ENCODE results near the gene CPEB1.

Gene CPEB1

DNA sequence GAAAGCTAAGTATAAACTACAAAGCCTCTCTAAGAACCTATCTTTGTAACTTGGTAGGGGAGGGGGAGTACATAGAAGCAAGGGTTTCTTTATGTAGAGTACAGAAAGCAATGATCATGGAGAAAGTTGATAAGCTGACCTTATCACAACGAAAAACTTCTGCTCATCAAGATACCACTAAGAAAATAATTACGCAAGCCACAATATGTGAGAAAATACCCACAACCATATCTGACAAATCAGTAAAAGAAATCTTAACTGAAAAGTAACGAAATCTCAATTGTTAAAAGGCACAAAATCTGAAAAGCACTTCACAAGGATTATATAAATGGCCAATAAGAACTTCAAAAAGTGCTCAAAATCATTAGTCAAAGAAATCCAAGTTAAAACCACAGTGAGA, 71.8 kb downstream of the CPEB1 start:
- in situ Hi-C loops (cut with MboI; ENCODE audit: low sequenced_read_pairs, unreplicated experiment) = no loop called here
- DNase-seq (ENCODE audit: low spot score) = no peak
- TF ChIP-seq, protein P1, sequence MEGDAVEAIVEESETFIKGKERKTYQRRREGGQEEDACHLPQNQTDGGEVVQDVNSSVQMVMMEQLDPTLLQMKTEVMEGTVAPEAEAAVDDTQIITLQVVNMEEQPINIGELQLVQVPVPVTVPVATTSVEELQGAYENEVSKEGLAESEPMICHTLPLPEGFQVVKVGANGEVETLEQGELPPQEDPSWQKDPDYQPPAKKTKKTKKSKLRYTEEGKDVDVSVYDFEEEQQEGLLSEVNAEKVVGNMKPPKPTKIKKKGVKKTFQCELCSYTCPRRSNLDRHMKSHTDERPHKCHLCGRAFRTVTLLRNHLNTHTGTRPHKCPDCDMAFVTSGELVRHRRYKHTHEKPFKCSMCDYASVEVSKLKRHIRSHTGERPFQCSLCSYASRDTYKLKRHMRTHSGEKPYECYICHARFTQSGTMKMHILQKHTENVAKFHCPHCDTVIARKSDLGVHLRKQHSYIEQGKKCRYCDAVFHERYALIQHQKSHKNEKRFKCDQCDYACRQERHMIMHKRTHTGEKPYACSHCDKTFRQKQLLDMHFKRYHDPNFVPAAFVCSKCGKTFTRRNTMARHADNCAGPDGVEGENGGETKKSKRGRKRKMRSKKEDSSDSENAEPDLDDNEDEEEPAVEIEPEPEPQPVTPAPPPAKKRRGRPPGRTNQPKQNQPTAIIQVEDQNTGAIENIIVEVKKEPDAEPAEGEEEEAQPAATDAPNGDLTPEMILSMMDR (IDR thresholded peaks at IDR 0.05; ENCODE audit: borderline replicate concordance, control extremely low read depth, extremely low read depth, insufficient read depth, missing control alignments) = no peak

DNA sequence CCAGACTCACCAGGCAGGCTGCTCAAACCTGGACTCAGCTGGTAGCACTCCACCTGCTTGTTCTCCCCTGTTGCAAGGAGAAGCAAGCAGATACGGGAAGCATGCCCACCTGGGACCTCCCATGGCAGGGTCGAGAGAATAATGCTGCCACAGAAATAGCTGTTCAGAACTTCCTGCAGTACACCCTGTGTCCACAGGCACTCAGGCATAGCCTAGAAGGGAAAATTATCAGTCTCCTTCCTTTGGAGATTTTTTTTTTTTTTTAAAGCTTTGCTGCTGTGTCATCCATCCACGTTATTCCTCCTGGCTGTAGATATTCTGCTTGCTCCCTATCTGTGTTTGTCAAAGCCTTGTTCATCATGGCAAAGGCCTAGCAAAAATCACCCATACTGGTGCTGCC, 74.2 kb downstream of the CPEB1 start:
- no peak for DNase-seq (ENCODE audit: low spot score)
- TF ChIP-seq, protein P1 (IDR thresholded peaks at IDR 0.05; ENCODE audit: borderline replicate concordance, control extremely low read depth, extremely low read depth, insufficient read depth, missing control alignments) = no peak
- in situ Hi-C loops (cut with MboI; ENCODE audit: low sequenced_read_pairs, unreplicated experiment) = no loop called here

DNA sequence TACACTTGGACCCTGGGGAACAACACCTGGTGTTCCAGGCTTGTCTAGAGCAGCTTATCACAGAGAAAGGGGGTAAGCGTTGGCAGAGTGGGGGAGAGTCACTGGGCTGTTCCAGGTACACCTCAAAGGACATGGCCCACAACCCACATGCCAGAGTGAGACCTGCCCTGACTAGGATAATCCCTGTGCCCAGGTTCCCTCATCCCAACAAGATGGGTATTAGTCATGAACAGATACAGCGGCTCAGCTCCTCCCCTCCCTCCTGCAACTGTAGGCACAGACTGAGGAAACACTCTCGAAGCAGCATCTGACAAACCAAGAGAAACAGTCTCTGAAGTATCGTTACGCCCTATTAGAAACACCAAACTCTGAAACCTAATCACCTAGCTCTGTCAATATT, 74.9 kb downstream of the CPEB1 start:
- in situ Hi-C loops (cut with MboI; ENCODE audit: low sequenced_read_pairs, unreplicated experiment) = no loop called here
- TF ChIP-seq, protein P1 (IDR thresholded peaks at IDR 0.05; ENCODE audit: borderline replicate concordance, control extremely low read depth, extremely low read depth, insufficient read depth, missing control alignments) = no peak
- no peak for DNase-seq (ENCODE audit: low spot score)

DNA sequence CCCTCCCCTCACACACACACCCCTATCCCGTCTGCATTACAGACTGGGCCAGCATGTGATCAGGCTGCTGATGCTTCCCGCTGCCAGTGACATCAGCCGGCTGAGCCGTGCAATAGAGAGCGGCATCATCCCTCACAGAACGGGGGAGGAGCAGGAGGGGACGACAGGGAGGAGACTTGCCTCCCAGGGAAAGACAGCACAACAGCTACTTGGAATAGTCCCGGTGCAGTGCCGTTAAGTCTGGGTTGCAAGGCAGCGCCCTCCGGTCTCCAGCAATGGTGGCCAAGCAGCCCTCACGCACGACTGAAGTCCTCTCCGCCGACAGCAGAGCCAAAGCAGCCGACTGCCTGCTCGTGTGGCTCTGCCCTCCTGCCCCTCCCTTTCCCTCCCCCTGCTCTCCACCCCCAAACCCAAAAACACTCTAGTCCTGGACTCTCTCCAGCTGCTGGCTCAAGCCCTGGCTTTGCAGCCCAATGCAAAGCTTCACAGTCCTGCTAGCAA, 75.4 kb downstream of the CPEB1 start:
- in situ Hi-C loops (cut with MboI; ENCODE audit: low sequenced_read_pairs, unreplicated experiment) = no loop called here
- TF ChIP-seq, protein P1 (IDR thresholded peaks at IDR 0.05; ENCODE audit: borderline replicate concordance, control extremely low read depth, extremely low read depth, insufficient read depth, missing control alignments) = no peak
- DNase-seq (ENCODE audit: low spot score) = no peak

DNA sequence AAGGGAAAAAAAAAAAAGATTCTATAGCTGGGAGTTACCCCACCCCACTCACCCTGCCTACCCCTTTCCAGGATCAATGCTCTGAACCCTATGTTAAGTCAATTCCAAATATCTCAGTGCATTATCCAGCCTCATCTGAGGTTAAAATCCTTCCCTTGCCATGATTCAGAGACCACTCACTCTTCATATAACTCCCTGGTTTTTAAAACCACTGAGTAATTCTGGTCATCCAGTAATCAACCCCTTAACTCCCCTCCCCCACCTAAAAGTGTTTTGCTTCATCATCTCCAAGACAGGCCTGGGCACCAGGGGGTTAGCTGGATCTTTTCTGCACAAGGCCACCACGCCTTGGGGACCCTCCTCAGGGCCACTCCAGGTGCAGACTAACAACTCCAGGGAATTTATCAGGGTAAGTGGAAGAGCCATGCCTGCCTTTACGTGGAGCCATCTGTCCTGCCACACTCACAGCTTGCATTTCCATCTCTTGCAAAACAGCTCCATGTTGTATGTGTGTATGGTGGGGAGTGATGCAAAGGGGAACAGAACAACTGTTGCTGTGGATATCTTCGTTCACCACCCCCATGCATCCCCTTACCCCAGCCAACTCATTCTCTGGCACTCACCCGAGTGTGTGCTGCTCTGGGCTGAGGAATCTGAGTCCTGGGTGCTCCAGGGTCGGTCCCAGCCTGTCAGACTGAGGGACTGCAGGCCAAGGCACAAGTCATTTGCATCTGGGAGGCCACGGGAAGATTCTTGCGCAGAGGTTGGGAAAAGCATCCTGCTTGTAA, 76.2 kb downstream of the CPEB1 start:
- TF ChIP-seq, protein P1 (IDR thresholded peaks at IDR 0.05; ENCODE audit: borderline replicate concordance, control extremely low read depth, extremely low read depth, insufficient read depth, missing control alignments) = no peak
- DNase-seq (ENCODE audit: low spot score) = no peak
- in situ Hi-C loops (cut with MboI; ENCODE audit: low sequenced_read_pairs, unreplicated experiment) = no loop called here

DNA sequence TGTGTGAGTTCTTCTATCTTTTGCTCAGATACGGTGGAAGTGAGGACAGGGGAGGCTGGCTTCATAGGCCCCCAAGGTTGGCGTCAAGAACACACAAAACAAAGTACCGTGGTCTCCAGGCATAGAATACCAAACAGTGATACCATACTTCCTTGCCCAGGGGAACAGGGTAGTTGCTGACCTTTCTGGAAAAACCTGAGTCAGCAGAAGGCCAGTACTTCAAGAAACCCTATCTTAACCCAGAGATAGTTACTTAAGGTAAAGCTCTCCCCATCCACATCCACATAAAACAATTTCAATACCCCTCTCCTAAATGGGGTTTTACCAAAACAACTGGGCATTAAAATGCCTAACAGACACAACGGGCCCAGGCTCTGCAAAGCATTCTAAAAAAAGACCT, 77.3 kb downstream of the CPEB1 start:
- in situ Hi-C loops (cut with MboI; ENCODE audit: low sequenced_read_pairs, unreplicated experiment) = no loop called here
- TF ChIP-seq, protein P1 (IDR thresholded peaks at IDR 0.05; ENCODE audit: borderline replicate concordance, control extremely low read depth, extremely low read depth, insufficient read depth, missing control alignments) = no peak
- DNase-seq (ENCODE audit: low spot score) = no peak
